NOMO-1 treated with dmso at 0.1 percent for 144 hours (cell line): Measurements from ENCODE around the gene CACNA2D3.

Experiments
- DNase-seq: peaks from one replicate; lab custom pipeline; 2025; ENCODE audit not compliant: unreplicated experiment; lab: John Stamatoyannopoulos, UW

The CACNA2D3 gene

GRCh38 chr3:54776601-54777000 is 654.2 kb downstream of the CACNA2D3 start:
- DNase-seq = no peak

GRCh38 chr3:54777141-54777540 is 654.8 kb downstream of the CACNA2D3 start:
- no peak for DNase-seq

GRCh38 chr3:54780336-54780735 is 658.0 kb downstream of the CACNA2D3 start:
- no peak for DNase-seq

- no peak for DNase-seq
Observed at GRCh38 chr3:54781728-54782127, 659.4 kb downstream of the CACNA2D3 start.

GRCh38 chr3:54783611-54784010 is 661.3 kb downstream of the CACNA2D3 start:
- DNase-seq = no peak

GRCh38 chr3:54784021-54784420 is 661.7 kb downstream of the CACNA2D3 start:
- no peak for DNase-seq

- no peak for DNase-seq
Observed at GRCh38 chr3:54785976-54786375, 663.6 kb downstream of the CACNA2D3 start.

- no peak for DNase-seq
Observed at GRCh38 chr3:54790051-54790450, 667.7 kb downstream of the CACNA2D3 start.

- DNase-seq = no peak
Observed at GRCh38 chr3:54791501-54792156, 669.3 kb downstream of the CACNA2D3 start.

- DNase-seq = no peak
Observed at GRCh38 chr3:54792584-54792983, 670.2 kb downstream of the CACNA2D3 start.

GRCh38 chr3:54793171-54793570 is 670.8 kb downstream of the CACNA2D3 start:
- no peak for DNase-seq

GRCh38 chr3:54797111-54797510 is 674.8 kb downstream of the CACNA2D3 start:
- DNase-seq = no peak

- DNase-seq = no peak
Observed at GRCh38 chr3:54800478-54800877, 678.1 kb downstream of the CACNA2D3 start.

GRCh38 chr3:54801977-54802376 is 679.6 kb downstream of the CACNA2D3 start:
- no peak for DNase-seq

- no peak for DNase-seq
Observed at GRCh38 chr3:54810401-54810800, 688.0 kb downstream of the CACNA2D3 start.

- no peak for DNase-seq
Observed at GRCh38 chr3:54814224-54814623, 691.9 kb downstream of the CACNA2D3 start.

GRCh38 chr3:54817628-54818027 is 695.3 kb downstream of the CACNA2D3 start:
- no peak for DNase-seq

- no peak for DNase-seq
Observed at GRCh38 chr3:54818486-54818885, 696.1 kb downstream of the CACNA2D3 start.

GRCh38 chr3:54818942-54819341 is 696.6 kb downstream of the CACNA2D3 start:
- DNase-seq = no peak

GRCh38 chr3:54819946-54820345 is 697.6 kb downstream of the CACNA2D3 start:
- DNase-seq = no peak

- no peak for DNase-seq
Observed at GRCh38 chr3:54822206-54822605, 699.9 kb downstream of the CACNA2D3 start.

- DNase-seq = no peak
Observed at GRCh38 chr3:54826251-54826691, 703.9 kb downstream of the CACNA2D3 start.

GRCh38 chr3:54827056-54827687 is 704.8 kb downstream of the CACNA2D3 start:
- no peak for DNase-seq
